Measurements from ENCODE around the gene MEGF6. TPM values are rescaled to one million over a fixed set of nuclear protein-coding genes. Genes with fewer than 3 reads are reported as not detected.

Gene MEGF6
- total and polyA plus RNA-seq, 4 donors = 17.7 to 54.2 (median 48.2) TPM

GRCh38 chr1:3640121-3640837 is 29.0 kb upstream of the MEGF6 start:
- Histone ChIP-seq H3K27ac (ENCODE audit: low read depth in 1 of 2, low read length in 1 of 2) (no peak overlapping the region), H3K9me3 (ENCODE audit: control insufficient read depth in 4 of 4, insufficient read depth in 3 of 4, low read length in 3 of 4) (no peaks in the 10 kb centered on the region), H3K36me3 (ENCODE audit: control insufficient read depth in 4 of 4, insufficient read depth in 4 of 4, low read length in 4 of 4) (peaks cover 0 to 49% (median 11%) of the 10 kb centered on the region in 4 donors), H3K4me3 (no peak overlapping the region), H3K4me1 (ENCODE audit: control insufficient read depth in 5 of 5, insufficient read depth in 5 of 5, low read length in 5 of 5) (no peaks in the 10 kb centered on the region), H3K27me3 (ENCODE audit: control insufficient read depth in 3 of 3, insufficient read depth in 3 of 3, low read length in 2 of 3) (no peaks in the 10 kb centered on the region), H3K9ac (ENCODE audit: insufficient read depth in 1 of 2, low read length in 2 of 2) (no peak overlapping the region)
- 91 to 95% methylated on average over 29 to 36 of the region's 36 CpGs for WGBS, 2 donors
- DNase-seq (no peak), ATAC-seq (ENCODE audit: insufficient read depth, low FRiP score) (no peak)
- no peak for TF ChIP-seq CTCF (IDR thresholded peaks at IDR 0.05; ENCODE audit: control extremely low read depth, extremely low read depth)

GRCh38 chr1:3639397-3639911 is 28.1 kb upstream of the MEGF6 start:
- DNase-seq (no peak), ATAC-seq (ENCODE audit: insufficient read depth, low FRiP score) (no peak)
- no peaks in the 10 kb centered on the region for H3K27me3 ChIP-seq (ENCODE audit: control insufficient read depth in 3 of 3, insufficient read depth in 3 of 3, low read length in 2 of 3)

GRCh38 chr1:3638676-3639075 is 27.4 kb upstream of the MEGF6 start:
- no peak overlapping the region for H3K4me3 ChIP-seq
- no peak for TF ChIP-seq CTCF (IDR thresholded peaks at IDR 0.05; ENCODE audit: control extremely low read depth, extremely low read depth)
- 96 to 97% methylated on average over 15 of the region's 15 CpGs for WGBS, 2 donors
- no peak overlapping the region for H3K9ac ChIP-seq (ENCODE audit: insufficient read depth in 1 of 2, low read length in 2 of 2)
- no peak for ATAC-seq (ENCODE audit: insufficient read depth, low FRiP score)
- no peak overlapping the region for H3K27ac ChIP-seq (ENCODE audit: low read depth in 1 of 2, low read length in 1 of 2)
- H3K36me3 ChIP-seq (ENCODE audit: control insufficient read depth in 4 of 4, insufficient read depth in 4 of 4, low read length in 4 of 4) = peaks cover 0 to 57% (median 15%) of the 10 kb centered on the region in 4 donors
- DNase-seq = no peak
- no peaks in the 10 kb centered on the region for H3K27me3 ChIP-seq (ENCODE audit: control insufficient read depth in 3 of 3, insufficient read depth in 3 of 3, low read length in 2 of 3)
- H3K4me1 ChIP-seq (ENCODE audit: control insufficient read depth in 5 of 5, insufficient read depth in 5 of 5, low read length in 5 of 5) = no peaks in the 10 kb centered on the region
- no peaks in the 10 kb centered on the region for H3K9me3 ChIP-seq (ENCODE audit: control insufficient read depth in 4 of 4, insufficient read depth in 3 of 4, low read length in 3 of 4)

More at GRCh38 chr1:3639397-3639911, 28.1 kb upstream of the MEGF6 start:
- no peaks in the 10 kb centered on the region for H3K4me1 ChIP-seq (ENCODE audit: control insufficient read depth in 5 of 5, insufficient read depth in 5 of 5, low read length in 5 of 5)
- H3K4me3 ChIP-seq = no peak overlapping the region
- 95 to 96% methylated on average over 23 of the region's 23 CpGs for WGBS, 2 donors
- H3K36me3 ChIP-seq (ENCODE audit: control insufficient read depth in 4 of 4, insufficient read depth in 4 of 4, low read length in 4 of 4) = peaks cover 0 to 51% (median 15%) of the 10 kb centered on the region in 4 donors
- TF ChIP-seq CTCF (IDR thresholded peaks at IDR 0.05; ENCODE audit: control extremely low read depth, extremely low read depth) = no peak
- H3K27ac ChIP-seq (ENCODE audit: low read depth in 1 of 2, low read length in 1 of 2) = no peak overlapping the region
- no peaks in the 10 kb centered on the region for H3K9me3 ChIP-seq (ENCODE audit: control insufficient read depth in 4 of 4, insufficient read depth in 3 of 4, low read length in 3 of 4)
- H3K9ac ChIP-seq (ENCODE audit: insufficient read depth in 1 of 2, low read length in 2 of 2) = no peak overlapping the region
